GM19455 (cell line): ENCODE results near the gene WIPF1.

Experiments used
- ATAC-seq: cut with Tn5 transposase; IDR thresholded peaks from one replicate; pipeline ENCODE4 v1.9.1; 2021; ENCODE audit not compliant: unreplicated experiment

WIPF1 gene

GRCh38 chr2:174597009-174597344 lies 627 bp downstream of the WIPF1 start:
- ATAC-seq = no peak

GRCh38 chr2:174595891-174596397 lies 1.7 kb downstream of the WIPF1 start:
- no peak for ATAC-seq

GRCh38 chr2:174595116-174595809 lies 2.3 kb downstream of the WIPF1 start:
- ATAC-seq = no peak

- no peak for ATAC-seq
Measured at GRCh38 chr2:174594456-174594855, 3.1 kb downstream of the WIPF1 start.

GRCh38 chr2:174593574-174594203 lies 3.9 kb downstream of the WIPF1 start:
- ATAC-seq = peak; percentile 63

GRCh38 chr2:174593041-174593440 lies 4.6 kb downstream of the WIPF1 start:
- no peak for ATAC-seq

GRCh38 chr2:174591740-174592139 lies 5.9 kb downstream of the WIPF1 start:
- no peak for ATAC-seq

- ATAC-seq = no peak
Measured at GRCh38 chr2:174590928-174591648, 6.5 kb downstream of the WIPF1 start.

- no peak for ATAC-seq
Measured at GRCh38 chr2:174590346-174590745, 7.3 kb downstream of the WIPF1 start.

- ATAC-seq = no peak
Measured at GRCh38 chr2:174589334-174589733, 8.3 kb downstream of the WIPF1 start.

GRCh38 chr2:174588463-174588862 lies 9.1 kb downstream of the WIPF1 start:
- ATAC-seq = no peak

- no peak for ATAC-seq
Measured at GRCh38 chr2:174587579-174587978, 10.0 kb downstream of the WIPF1 start.

GRCh38 chr2:174586418-174587295 lies 10.9 kb downstream of the WIPF1 start:
- no peak for ATAC-seq

- no peak for ATAC-seq
Measured at GRCh38 chr2:174585657-174586252, 11.8 kb downstream of the WIPF1 start.

- ATAC-seq = no peak
Measured at GRCh38 chr2:174585146-174585545, 12.5 kb downstream of the WIPF1 start.

- no peak for ATAC-seq
Measured at GRCh38 chr2:174581491-174581890, 16.1 kb downstream of the WIPF1 start.

- ATAC-seq = no peak
Measured at GRCh38 chr2:174580951-174581350, 16.7 kb downstream of the WIPF1 start.

- no peak for ATAC-seq
Measured at GRCh38 chr2:174577967-174578589, 19.5 kb downstream of the WIPF1 start.

- no peak for ATAC-seq
Measured at GRCh38 chr2:174575124-174575776, 22.4 kb downstream of the WIPF1 start.

GRCh38 chr2:174574657-174575056 lies 22.9 kb downstream of the WIPF1 start:
- no peak for ATAC-seq
